ENCODE measurements around the gene DOCK2.
"Not testable (repeated sequence)": the region's sequence is repeated elsewhere in the genome, so short reads cannot be mapped to it uniquely, and the experiment has no call there.

Gene DOCK2

GRCh38 chr5:169748174-169748573 is 111.1 kb downstream of the DOCK2 start:
- Histone ChIP-seq H3K9ac (ENCODE audit: low read depth in 1 of 2, low read length in 2 of 2) (no peak overlapping the region), H3K27ac (ENCODE audit: low read depth in 2 of 2, low read length in 2 of 2) (no peak overlapping the region), H3K4me1 (ENCODE audit: control insufficient read depth in 2 of 2, insufficient read depth in 2 of 2, low read length in 2 of 2) (no peaks in the 10 kb centered on the region), H3K36me3 (ENCODE audit: control insufficient read depth in 2 of 2, insufficient read depth in 2 of 2, low read length in 2 of 2) (peaks cover 0 to 3% of the 10 kb centered on the region in 2 donors), H3K27me3 (ENCODE audit: control insufficient read depth in 2 of 2, insufficient read depth in 2 of 2, low read length in 2 of 2) (no peaks in the 10 kb centered on the region), H3K4me3 (ENCODE audit: low read length in 2 of 2) (no peak overlapping the region), H3K9me3 (ENCODE audit: control insufficient read depth in 2 of 2, low read length in 2 of 2) (no peaks in the 10 kb centered on the region)

DNA sequence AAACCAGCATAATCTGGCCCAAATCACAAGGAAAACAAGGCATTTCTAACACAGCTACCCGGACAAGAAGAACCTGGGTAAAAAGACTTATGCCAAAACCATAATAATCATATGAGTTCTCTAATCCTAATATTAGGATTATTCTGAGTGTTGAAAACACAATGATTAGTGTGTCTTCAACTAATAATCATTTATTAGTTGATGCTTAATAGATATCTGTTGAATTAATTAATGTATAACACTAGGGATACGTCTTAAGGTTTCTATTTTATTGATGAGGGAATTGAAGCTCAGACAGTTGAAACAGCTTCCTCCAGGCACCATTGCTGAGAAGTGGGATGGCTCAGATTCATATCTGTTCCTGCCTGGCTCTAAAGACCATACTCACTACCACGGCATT is 112.2 kb downstream of the DOCK2 start:
- no peak overlapping the region for H3K27ac ChIP-seq (ENCODE audit: low read depth in 2 of 2, low read length in 2 of 2)
- no peak overlapping the region for H3K9ac ChIP-seq (ENCODE audit: low read depth in 1 of 2, low read length in 2 of 2)
- H3K27me3 ChIP-seq (ENCODE audit: control insufficient read depth in 2 of 2, insufficient read depth in 2 of 2, low read length in 2 of 2): no peaks in the 10 kb centered on the region
- no peak overlapping the region for H3K4me3 ChIP-seq (ENCODE audit: low read length in 2 of 2)
- no peaks in the 10 kb centered on the region for H3K9me3 ChIP-seq (ENCODE audit: control insufficient read depth in 2 of 2, low read length in 2 of 2)
- H3K4me1 ChIP-seq (ENCODE audit: control insufficient read depth in 2 of 2, insufficient read depth in 2 of 2, low read length in 2 of 2): no peaks in the 10 kb centered on the region
- H3K36me3 ChIP-seq (ENCODE audit: control insufficient read depth in 2 of 2, insufficient read depth in 2 of 2, low read length in 2 of 2): peaks cover 0 to 3% of the 10 kb centered on the region in 2 donors

DNA sequence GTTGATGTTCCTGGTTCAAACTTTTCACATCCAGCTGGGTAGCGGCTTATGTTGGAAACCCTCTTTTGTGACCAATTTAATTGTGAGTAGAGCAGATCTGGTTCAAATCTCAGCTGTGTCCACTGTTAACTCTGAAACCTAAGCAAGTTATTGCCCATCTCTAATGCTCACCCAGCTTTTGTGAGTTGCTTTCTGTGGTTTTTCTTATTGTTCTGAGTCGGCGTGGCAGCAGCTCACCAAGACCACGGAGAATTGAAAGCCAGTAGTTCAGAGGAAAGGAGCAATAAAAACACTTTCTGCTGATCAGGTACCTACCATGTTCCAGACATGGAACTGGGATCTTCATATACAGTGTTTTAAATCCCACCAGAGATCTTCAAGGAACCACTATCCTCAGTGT is 114.4 kb downstream of the DOCK2 start:
- H3K36me3 ChIP-seq (ENCODE audit: control insufficient read depth in 2 of 2, insufficient read depth in 2 of 2, low read length in 2 of 2): no peaks in the 10 kb centered on the region
- no peak overlapping the region for H3K27ac ChIP-seq (ENCODE audit: low read depth in 2 of 2, low read length in 2 of 2)
- H3K4me3 ChIP-seq (ENCODE audit: low read length in 2 of 2): no peak overlapping the region
- H3K9me3 ChIP-seq (ENCODE audit: control insufficient read depth in 2 of 2, low read length in 2 of 2): no peaks in the 10 kb centered on the region
- no peaks in the 10 kb centered on the region for H3K27me3 ChIP-seq (ENCODE audit: control insufficient read depth in 2 of 2, insufficient read depth in 2 of 2, low read length in 2 of 2)
- H3K9ac ChIP-seq (ENCODE audit: low read depth in 1 of 2, low read length in 2 of 2): no peak overlapping the region
- no peaks in the 10 kb centered on the region for H3K4me1 ChIP-seq (ENCODE audit: control insufficient read depth in 2 of 2, insufficient read depth in 2 of 2, low read length in 2 of 2)

GRCh38 chr5:169752566-169752965 is 115.5 kb downstream of the DOCK2 start:
- H3K27me3 ChIP-seq (ENCODE audit: control insufficient read depth in 2 of 2, insufficient read depth in 2 of 2, low read length in 2 of 2); H3K27ac ChIP-seq (ENCODE audit: low read depth in 2 of 2, low read length in 2 of 2); H3K36me3 ChIP-seq (ENCODE audit: control insufficient read depth in 2 of 2, insufficient read depth in 2 of 2, low read length in 2 of 2); H3K4me3 ChIP-seq (ENCODE audit: low read length in 2 of 2); H3K9ac ChIP-seq (ENCODE audit: low read depth in 1 of 2, low read length in 2 of 2); H3K4me1 ChIP-seq (ENCODE audit: control insufficient read depth in 2 of 2, insufficient read depth in 2 of 2, low read length in 2 of 2); H3K9me3 ChIP-seq (ENCODE audit: control insufficient read depth in 2 of 2, low read length in 2 of 2): not testable (repeated sequence)

- Histone ChIP-seq H3K27me3 (ENCODE audit: control insufficient read depth in 2 of 2, insufficient read depth in 2 of 2, low read length in 2 of 2) (no peaks in the 10 kb centered on the region), H3K27ac (ENCODE audit: low read depth in 2 of 2, low read length in 2 of 2) (no peak overlapping the region), H3K4me1 (ENCODE audit: control insufficient read depth in 2 of 2, insufficient read depth in 2 of 2, low read length in 2 of 2) (no peaks in the 10 kb centered on the region), H3K9me3 (ENCODE audit: control insufficient read depth in 2 of 2, low read length in 2 of 2) (no peaks in the 10 kb centered on the region), H3K9ac (ENCODE audit: low read depth in 1 of 2, low read length in 2 of 2) (no peak overlapping the region), H3K4me3 (ENCODE audit: low read length in 2 of 2) (no peak overlapping the region), H3K36me3 (ENCODE audit: control insufficient read depth in 2 of 2, insufficient read depth in 2 of 2, low read length in 2 of 2) (no peaks in the 10 kb centered on the region)
Observed at GRCh38 chr5:169753795-169754194, 116.7 kb downstream of the DOCK2 start.

DNA sequence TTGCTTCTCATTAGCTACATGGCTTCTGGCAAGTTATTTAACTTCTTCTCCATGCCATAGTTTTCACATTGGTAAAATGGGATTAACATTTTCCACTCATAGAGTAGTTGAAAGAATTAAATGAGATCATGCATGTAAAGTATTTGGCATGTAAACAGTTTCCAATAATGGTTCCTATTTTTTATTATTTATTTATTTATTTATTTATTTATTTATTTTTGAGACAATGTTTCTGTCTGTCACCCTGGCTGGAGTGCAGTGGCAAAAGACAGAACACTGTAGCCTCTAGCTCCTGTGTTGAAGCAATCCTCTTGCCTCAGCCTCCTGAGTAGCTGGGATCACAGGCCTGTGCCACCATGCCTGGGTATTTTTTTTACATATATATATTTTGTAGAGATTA is 117.7 kb downstream of the DOCK2 start:
- Histone ChIP-seq H3K27me3 (ENCODE audit: control insufficient read depth in 2 of 2, insufficient read depth in 2 of 2, low read length in 2 of 2) (no peaks in the 10 kb centered on the region), H3K36me3 (ENCODE audit: control insufficient read depth in 2 of 2, insufficient read depth in 2 of 2, low read length in 2 of 2) (no peaks in the 10 kb centered on the region), H3K4me3 (ENCODE audit: low read length in 2 of 2) (no peak overlapping the region), H3K9me3 (ENCODE audit: control insufficient read depth in 2 of 2, low read length in 2 of 2) (no peaks in the 10 kb centered on the region), H3K9ac (ENCODE audit: low read depth in 1 of 2, low read length in 2 of 2) (no peak overlapping the region), H3K4me1 (ENCODE audit: control insufficient read depth in 2 of 2, insufficient read depth in 2 of 2, low read length in 2 of 2) (no peaks in the 10 kb centered on the region), H3K27ac (ENCODE audit: low read depth in 2 of 2, low read length in 2 of 2) (no peak overlapping the region)

DNA sequence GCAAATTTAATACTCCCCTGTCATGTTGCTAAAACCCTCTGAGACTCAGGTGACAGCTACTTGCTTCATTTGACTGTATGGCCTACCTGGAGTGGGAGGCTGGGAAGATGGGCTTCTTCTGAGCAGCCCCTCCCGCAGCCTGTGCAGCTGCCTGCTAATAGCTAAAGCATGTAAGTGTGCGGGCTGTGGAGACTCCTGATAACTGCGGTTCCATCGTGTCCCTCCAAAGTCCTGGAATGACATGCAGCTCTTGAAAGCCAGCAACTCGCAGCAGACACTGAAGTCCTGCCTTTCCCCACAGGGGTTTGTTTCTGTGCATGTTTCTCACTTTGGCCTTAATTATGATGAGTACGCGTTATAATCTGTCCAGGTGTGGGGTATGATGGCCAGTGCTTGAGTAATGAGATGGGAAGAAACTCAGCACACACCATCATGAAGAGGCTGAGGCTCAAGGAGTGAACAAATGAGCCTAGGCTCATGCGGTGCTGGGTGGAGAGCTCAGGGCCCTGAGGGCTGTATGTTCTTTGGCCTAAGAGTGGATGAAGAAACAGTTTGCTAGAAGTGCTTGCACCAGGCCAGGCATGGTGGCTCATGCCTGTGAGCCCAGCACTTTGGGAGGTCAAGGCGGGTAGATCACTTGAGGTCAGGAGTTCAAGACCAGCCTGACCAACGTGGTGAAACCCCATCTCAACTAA is 119.1 kb downstream of the DOCK2 start:
- Histone ChIP-seq H3K9ac (ENCODE audit: low read depth in 1 of 2, low read length in 2 of 2) (no peak overlapping the region), H3K36me3 (ENCODE audit: control insufficient read depth in 2 of 2, insufficient read depth in 2 of 2, low read length in 2 of 2) (no peaks in the 10 kb centered on the region), H3K27ac (ENCODE audit: low read depth in 2 of 2, low read length in 2 of 2) (no peak overlapping the region), H3K4me3 (ENCODE audit: low read length in 2 of 2) (no peak overlapping the region), H3K4me1 (ENCODE audit: control insufficient read depth in 2 of 2, insufficient read depth in 2 of 2, low read length in 2 of 2) (no peaks in the 10 kb centered on the region), H3K27me3 (ENCODE audit: control insufficient read depth in 2 of 2, insufficient read depth in 2 of 2, low read length in 2 of 2) (no peaks in the 10 kb centered on the region), H3K9me3 (ENCODE audit: control insufficient read depth in 2 of 2, low read length in 2 of 2) (no peaks in the 10 kb centered on the region)

DNA sequence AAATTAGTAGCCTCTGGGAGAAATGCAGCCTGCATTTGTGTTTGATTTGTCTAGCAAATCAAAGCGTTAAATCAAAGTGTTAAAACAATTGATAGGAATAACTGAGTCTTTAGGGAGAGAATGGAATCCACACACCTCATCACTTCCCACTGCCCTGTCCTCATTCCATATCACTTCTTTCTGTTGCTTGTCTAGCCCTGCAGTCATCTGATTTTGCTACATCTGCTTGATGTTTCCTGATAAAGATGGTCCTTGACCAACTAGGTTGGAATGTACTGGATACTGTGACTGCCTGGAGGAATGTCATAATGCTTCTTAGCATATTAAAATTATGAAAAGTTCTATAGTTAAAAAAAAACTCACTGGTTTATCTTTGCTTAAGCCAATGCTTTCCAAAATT is 119.9 kb downstream of the DOCK2 start:
- Histone ChIP-seq H3K4me3 (ENCODE audit: low read length in 2 of 2) (no peak overlapping the region), H3K9ac (ENCODE audit: low read depth in 1 of 2, low read length in 2 of 2) (no peak overlapping the region), H3K9me3 (ENCODE audit: control insufficient read depth in 2 of 2, low read length in 2 of 2) (no peaks in the 10 kb centered on the region), H3K27me3 (ENCODE audit: control insufficient read depth in 2 of 2, insufficient read depth in 2 of 2, low read length in 2 of 2) (no peaks in the 10 kb centered on the region), H3K36me3 (ENCODE audit: control insufficient read depth in 2 of 2, insufficient read depth in 2 of 2, low read length in 2 of 2) (no peaks in the 10 kb centered on the region), H3K4me1 (ENCODE audit: control insufficient read depth in 2 of 2, insufficient read depth in 2 of 2, low read length in 2 of 2) (no peaks in the 10 kb centered on the region), H3K27ac (ENCODE audit: low read depth in 2 of 2, low read length in 2 of 2) (no peak overlapping the region)

DNA sequence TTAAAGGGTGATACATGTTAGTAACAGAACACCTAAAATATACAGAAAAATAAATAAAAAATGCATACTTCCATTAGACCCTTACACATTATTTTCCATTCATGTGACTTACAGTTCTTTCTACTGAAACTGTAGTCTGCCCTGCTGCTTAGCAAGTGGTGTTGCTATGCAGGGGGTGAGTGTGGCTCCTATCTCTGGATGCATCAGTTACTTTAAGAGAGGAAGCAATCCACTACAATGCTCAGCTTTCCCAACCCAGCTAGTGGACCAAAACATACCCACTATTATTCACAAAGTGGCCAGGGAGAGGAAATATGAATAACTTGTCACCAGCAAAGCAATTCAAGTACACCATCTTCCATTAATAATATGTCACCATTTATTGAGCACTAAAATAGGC is 121.8 kb downstream of the DOCK2 start:
- Histone ChIP-seq H3K36me3 (ENCODE audit: control insufficient read depth in 2 of 2, insufficient read depth in 2 of 2, low read length in 2 of 2) (no peaks in the 10 kb centered on the region), H3K9ac (ENCODE audit: low read depth in 1 of 2, low read length in 2 of 2) (no peak overlapping the region)

GRCh38 chr5:169760229-169760628 is 123.2 kb downstream of the DOCK2 start:
- H3K4me1 ChIP-seq (ENCODE audit: control insufficient read depth in 2 of 2, insufficient read depth in 2 of 2, low read length in 2 of 2): no peaks in the 10 kb centered on the region
- H3K27ac ChIP-seq (ENCODE audit: low read depth in 2 of 2, low read length in 2 of 2): no peak overlapping the region
- H3K4me3 ChIP-seq (ENCODE audit: low read length in 2 of 2): no peak overlapping the region
- no peak overlapping the region for H3K9ac ChIP-seq (ENCODE audit: low read depth in 1 of 2, low read length in 2 of 2)
- no peaks in the 10 kb centered on the region for H3K9me3 ChIP-seq (ENCODE audit: control insufficient read depth in 2 of 2, low read length in 2 of 2)
- H3K36me3 ChIP-seq (ENCODE audit: control insufficient read depth in 2 of 2, insufficient read depth in 2 of 2, low read length in 2 of 2): no peaks in the 10 kb centered on the region
- H3K27me3 ChIP-seq (ENCODE audit: control insufficient read depth in 2 of 2, insufficient read depth in 2 of 2, low read length in 2 of 2): no peaks in the 10 kb centered on the region

More for the DNA sequence above, 121.8 kb downstream of the DOCK2 start:
- no peaks in the 10 kb centered on the region for H3K27me3 ChIP-seq (ENCODE audit: control insufficient read depth in 2 of 2, insufficient read depth in 2 of 2, low read length in 2 of 2)
- no peak overlapping the region for H3K27ac ChIP-seq (ENCODE audit: low read depth in 2 of 2, low read length in 2 of 2)
- no peak overlapping the region for H3K4me3 ChIP-seq (ENCODE audit: low read length in 2 of 2)
- H3K4me1 ChIP-seq (ENCODE audit: control insufficient read depth in 2 of 2, insufficient read depth in 2 of 2, low read length in 2 of 2): no peaks in the 10 kb centered on the region
- H3K9me3 ChIP-seq (ENCODE audit: control insufficient read depth in 2 of 2, low read length in 2 of 2): no peaks in the 10 kb centered on the region
